Retinal pigment epithelial cell (primary cell): ENCODE results near the gene MVB12B.

ENCODE experiments used
- DNase-seq: peaks from one replicate; pipeline ENCODE4 v3.0.0-alpha.2; 2010; ENCODE audit warnings: low read depth
- H3K4me3 ChIP-seq: 2 replicates; pipeline ENCODE4 v1.5.1; 2011; ENCODE audit warnings: mild to moderate bottlenecking, low read length, control low read depth, moderate library complexity
- TF ChIP-seq, protein P1 (sequence below): conservative IDR thresholded peaks from 2 replicates; pipeline ENCODE4 v1.5.1; 2011; ENCODE audit warnings: low read depth, low read length, control low read depth, inconsistent platforms

MVB12B gene

DNA sequence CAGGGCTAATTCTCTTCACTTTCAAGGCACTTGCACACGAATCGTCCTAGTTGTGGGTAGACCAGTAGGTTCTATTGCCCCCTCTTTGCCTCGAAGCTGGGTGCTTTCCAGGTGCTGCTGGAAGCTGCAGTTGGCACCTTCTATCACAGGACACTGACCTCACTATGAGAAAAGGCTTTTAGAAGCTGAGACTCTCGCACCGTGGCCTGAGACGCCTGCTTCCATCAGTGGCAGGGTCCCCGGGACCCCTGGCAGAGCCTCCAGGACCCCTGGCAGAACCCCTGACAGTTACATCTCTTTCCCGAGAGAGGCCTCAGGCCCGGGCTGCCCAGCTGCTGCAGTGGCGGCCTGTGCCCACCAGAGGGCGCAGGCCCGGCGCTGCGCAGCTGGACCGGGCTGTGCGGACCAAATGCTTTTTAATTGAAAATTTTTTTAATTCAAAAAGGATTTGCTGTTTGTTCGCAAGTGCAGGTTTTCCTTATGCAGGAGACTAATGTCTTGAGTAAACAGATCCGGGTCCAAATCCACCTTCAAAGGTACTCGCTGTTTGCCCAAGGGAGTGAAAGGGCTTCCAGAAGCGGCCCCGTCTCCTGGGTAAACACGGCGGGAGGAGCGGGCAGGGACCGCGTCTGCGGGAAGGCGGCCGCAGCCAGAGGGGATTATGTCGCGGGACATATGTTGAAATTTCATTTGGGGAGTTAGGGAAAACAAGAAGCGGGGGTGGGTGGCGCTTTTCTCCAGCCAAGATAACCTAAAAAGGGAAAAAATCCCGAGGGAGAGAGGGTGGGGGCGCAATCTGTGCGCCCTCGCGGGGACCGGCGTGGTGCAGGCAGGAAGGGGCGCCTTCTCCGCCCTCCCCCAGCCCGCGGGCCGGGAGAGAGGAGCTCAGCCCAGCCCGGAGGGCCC lies 172.6 kb downstream of the MVB12B start:
- TF ChIP-seq, protein P1, sequence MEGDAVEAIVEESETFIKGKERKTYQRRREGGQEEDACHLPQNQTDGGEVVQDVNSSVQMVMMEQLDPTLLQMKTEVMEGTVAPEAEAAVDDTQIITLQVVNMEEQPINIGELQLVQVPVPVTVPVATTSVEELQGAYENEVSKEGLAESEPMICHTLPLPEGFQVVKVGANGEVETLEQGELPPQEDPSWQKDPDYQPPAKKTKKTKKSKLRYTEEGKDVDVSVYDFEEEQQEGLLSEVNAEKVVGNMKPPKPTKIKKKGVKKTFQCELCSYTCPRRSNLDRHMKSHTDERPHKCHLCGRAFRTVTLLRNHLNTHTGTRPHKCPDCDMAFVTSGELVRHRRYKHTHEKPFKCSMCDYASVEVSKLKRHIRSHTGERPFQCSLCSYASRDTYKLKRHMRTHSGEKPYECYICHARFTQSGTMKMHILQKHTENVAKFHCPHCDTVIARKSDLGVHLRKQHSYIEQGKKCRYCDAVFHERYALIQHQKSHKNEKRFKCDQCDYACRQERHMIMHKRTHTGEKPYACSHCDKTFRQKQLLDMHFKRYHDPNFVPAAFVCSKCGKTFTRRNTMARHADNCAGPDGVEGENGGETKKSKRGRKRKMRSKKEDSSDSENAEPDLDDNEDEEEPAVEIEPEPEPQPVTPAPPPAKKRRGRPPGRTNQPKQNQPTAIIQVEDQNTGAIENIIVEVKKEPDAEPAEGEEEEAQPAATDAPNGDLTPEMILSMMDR, result peak; percentile 95
- H3K4me3 ChIP-seq, result peak overlapping the region; percentile 49
- DNase-seq, result no peak

DNA sequence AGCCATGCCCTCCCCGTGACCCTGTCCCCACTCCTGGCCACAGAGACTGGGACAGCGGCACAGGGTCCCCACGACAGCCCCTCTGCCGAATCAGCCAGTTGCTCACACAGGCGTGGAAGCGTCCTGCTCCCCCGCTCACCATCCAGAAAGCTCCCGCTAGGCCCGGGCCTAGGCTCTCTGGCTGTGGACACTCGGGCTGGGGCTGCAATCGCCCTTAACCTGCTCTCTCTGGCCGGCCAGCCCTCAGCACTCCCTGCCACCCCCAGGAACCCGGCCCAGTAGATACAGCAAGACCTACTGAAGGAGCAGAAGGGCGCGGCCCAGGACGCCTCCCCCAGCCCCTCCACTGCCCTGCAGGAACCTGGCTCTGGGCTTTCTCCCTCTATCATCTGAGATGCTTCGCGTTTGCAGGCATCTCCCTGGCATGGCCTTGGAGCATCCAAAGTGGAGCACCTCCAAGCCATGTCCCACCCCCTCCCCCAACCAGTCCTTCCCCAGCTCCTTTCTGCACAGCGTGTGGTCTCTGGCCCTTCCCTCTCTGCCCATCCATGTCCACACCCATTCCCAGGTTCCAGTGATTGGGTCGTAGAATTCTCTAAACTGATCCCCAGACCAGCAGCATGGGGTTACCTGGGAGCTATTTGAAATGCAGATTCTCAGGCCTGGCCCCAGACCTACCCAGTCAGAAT lies 173.4 kb downstream of the MVB12B start:
- TF ChIP-seq, protein P1, result no peak
- peak overlapping the region; percentile 49 for H3K4me3 ChIP-seq
- DNase-seq, result no peak

DNA sequence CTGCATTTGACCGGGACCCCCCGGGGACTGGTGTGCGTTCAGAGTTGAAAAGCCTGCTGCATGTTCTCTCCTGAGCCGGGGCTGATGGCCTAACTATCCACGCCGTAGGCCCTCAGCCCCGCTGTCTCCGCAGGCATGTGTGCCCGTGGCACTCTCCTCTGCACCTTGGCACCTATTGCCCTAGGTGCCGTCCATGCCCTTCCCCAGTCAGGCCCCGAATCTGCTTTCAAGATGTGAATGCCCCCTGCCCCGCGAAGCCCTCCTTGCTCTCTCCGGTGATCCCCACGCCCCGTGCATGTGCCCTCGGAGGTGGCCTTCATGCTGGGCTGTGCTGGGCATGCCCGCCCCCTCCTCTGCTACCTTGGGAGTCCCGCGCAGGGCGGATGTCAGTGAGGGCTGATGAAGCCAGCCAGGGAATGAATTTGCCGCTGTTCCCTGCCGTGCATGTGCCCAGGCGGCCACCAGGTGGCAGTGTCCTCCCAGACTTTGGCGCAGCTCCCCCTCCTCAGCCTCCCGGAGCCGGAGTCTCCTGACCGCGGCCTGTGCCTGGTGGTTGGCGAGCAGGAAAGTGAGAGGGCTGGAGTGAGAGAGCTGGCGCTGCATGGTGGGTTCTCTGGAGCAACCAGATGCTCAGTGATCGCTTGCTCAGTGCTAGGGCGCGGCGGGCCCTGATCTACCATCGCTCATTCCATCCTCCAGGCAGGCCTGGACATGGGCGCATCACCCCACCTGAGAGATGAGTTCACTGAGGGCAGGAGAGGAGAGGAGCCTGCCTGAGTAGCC lies 174.2 kb downstream of the MVB12B start:
- no peak overlapping the region for H3K4me3 ChIP-seq
- DNase-seq, result peak; percentile 29
- TF ChIP-seq, protein P1, result peak; percentile 93

DNA sequence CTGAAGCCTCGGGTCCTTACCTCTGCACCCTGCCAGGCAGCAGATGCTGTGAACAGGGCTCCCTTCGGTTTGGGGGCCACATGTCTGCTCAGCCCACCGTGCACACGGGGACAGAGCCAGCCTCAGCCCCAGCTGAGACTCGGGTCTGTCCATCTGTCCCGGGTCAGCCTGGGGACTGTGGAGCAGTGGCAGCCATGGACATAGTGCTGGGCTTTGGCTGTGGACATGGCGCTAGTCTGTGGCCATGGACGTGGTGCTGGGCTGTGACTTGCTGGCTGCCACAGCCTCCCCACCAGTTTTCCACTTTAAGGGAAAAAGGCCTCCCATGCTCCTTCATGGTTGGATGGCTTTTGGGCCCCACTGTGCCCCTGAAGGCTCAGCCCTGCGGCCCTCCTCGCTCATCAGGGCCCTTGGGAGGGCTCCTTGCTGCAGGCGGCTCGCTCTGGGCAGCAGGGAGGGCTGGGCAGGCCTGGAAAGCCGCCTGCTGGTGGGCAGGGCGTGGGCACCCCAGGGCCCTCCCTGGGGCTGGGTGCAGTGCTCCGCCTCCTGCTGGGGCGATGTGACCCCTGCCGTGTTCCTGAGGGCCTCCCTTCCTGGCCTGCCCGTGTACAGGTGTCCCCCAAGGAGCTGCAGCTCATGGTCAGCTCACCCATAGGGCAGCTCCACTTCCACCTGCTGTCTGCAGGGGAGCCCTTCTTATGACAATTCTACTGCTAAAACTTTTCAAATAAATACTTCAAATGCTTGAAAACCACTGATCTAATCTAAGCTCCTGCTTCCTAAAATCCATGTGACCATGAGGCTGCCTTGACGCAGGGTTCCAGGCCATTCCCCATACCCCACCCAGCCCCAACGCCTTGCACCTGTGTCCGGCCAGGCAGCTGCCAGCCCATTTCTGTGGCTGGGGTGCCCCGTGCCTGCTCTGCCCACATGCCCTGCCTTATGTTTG lies 175.0 kb downstream of the MVB12B start:
- no peak for DNase-seq
- H3K4me3 ChIP-seq, result no peak overlapping the region
- TF ChIP-seq, protein P1, result peak; percentile 25

DNA sequence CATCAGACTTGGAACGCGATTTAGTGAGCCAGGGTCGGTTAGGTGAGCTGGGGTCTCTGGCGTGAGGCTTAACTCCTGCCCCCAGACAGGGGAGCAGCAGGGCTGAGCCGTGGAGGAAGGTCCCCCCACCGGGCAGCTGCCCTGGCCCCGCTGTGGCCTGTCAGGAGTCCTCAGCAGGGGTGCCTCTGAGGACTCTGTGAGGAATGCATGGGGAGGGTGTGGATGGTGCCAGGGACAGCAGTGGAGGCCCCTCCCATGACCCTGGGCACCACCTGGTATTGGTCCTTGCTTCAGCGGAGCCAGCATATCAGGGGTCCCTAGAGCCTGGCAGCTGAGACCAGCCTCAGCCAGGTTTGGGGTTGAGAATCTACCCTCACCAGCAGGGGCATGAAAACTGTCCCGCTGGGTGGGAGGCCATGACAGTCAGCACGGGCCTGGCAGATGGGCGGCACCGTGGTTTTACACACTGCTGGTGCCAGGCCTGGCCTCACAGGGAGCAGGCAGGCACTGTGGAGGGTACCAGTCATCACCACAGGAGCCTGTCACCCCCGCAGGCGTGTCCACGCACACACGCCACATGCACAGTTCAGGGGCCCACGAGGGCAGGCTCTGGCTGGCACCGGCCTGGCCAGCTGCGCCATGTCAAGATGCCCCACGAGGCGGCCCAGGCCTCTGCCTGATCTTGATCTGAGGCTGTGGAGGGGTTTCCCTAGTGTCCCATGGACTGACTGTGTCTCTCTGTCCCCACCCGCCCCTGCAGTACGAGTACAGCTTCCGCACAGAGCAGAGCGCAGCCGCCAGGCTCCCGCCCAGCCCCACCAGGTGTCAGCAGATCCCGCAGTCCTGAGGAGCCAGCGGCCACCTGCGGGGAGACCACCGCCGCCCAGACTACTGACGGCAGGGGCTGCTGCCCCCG lies 176.0 kb downstream of the MVB12B start:
- TF ChIP-seq, protein P1, result no peak
- H3K4me3 ChIP-seq, result no peak overlapping the region
- DNase-seq, result no peak
